CD4-positive, alpha-beta T cell treated with Interleukin-17A for 1 hour (primary cell): ENCODE data around the gene LRRK1.
A peak's percentile ranks its signal among the peaks of the same experiment; 100 is the strongest.

ENCODE experiments used
- DNase-seq: peaks from one replicate; pipeline ENCODE4 v3.0.0-alpha.2; 2020

LRRK1 gene

DNA sequence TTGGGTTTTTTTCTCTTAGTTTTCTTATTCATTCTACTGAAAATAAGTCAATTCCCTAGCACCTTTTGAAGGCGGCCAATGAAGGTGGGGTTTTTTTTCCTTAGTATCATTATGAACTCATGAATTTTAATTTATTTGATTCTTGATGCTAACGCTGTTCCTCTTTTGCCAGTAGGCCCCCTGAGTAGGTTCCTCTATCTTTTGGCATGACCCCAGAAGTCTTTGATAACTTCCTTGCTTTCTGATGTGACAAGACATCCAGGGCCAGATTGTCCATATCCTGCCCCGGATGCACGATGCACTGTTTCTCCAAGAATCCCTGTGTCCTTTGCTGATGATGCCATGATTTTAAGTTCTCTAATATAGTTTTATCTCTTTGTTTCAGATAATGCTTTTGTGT, 20.6 kb downstream of the LRRK1 start:
- DNase-seq = no peak

DNA sequence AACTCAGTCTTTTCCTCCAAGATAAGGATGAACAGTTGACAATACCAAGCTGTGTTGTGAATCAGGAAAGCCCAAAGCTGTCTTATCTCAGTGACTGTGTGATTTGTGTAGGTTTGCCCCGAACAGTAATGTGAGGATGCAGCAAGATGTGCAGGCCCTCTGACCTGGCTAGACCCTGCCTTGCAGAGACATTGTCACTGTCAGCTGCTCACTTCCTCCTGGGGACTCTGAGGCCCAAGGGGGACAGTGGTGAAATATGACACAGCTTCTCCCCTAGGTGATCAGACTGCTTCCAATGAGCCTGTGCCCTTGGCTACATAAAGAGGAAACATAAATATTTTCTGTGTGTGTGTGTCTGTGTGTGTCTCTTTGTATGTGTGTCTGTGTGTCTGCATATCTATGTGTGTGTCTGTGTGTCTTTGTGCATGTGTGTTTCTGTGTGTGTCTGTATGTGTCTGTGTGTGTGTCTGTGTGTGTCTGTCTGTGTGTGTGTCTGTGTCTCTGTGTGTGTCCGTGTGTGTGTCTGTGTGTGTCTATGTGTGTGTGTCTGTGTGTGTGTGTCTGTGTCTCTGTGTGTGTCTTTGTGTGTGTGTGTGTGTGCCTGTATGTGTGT, 21.7 kb downstream of the LRRK1 start:
- peak; percentile 18 for DNase-seq

DNA sequence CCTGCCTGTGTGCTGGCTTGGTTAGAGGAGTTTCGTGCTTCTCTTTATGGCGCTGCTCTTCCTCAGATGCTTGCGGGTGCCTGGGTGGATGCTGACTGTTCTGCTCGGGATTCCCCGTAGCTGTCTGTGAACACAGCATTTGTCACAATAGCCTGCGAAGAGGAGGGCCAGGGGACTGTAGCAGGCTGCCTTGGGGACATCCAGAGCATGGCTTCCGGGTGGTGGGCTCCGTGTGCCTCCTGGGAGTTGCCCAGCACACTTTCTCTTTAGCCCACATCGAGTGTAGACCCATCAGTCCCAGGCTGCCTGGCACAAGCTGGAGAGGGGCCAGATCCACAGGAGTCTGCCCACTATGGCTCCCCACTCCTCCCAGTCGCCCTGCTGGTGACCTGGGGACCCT, 22.4 kb downstream of the LRRK1 start:
- no peak for DNase-seq

DNA sequence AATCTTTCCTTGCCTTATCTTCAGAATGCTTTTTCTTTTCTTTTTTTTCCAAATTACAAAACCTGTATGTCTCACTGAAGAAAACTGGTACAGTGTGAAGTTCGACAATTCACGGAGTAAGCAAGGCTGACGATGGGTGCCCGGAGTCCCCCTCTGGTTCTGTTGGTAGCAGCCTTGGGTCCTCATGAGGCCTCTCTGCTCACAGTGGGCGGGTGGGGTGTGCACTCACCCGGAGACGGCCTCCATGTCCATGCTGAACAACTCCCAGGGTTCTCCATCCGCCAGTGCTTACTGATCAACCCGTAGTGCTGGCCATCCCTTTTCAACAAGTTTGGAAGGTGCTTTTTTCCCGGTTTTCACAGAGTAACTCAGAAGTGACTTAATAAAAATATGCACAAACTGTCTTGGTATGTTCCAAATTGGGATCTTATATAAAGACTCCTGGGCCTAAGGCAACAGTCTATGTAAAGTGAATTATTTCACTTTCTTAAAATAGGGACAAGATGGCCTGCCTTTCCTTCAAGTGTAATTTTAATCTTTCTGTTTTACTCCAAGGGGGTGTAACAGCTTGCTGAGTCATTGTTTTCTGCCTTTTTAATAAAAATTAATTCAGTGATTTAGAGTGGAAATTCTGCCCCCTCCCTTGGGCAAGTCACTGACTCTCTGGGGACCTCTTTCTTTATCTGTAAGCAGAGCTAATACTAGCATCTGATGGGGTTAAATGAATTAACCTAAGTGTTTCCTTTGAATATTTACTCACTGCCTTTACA, 23.7 kb downstream of the LRRK1 start:
- no peak for DNase-seq

DNA sequence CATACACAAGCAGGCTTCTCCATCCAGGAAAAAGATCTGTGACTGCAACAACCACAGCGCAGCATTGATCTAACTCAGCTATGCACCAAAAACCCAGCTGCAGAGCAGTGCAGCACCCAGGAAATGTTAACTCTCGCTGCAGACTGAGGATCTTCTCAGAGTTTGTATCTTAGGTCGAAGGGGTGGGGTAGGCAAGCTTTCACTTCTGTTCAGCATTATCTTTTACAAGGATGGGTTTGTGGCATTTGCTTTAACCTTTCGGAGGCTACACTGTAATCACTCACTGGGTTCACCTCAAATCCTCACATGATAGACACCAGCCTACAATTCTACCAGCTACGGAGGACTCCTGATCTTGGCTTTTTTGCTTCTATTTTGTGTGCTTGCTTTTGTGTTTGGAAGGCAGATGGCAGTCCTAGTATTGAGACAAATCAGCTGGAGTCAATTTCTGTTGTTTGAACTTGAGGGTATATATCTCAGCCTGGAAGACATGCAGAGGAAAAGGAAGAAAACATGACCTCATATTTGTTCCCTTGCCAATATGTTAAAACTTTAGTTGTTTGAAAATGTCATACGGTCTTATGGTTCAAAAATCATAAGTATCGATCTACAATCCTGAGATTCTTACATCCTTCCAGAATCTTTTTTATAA, 25.2 kb downstream of the LRRK1 start:
- no peak for DNase-seq

DNA sequence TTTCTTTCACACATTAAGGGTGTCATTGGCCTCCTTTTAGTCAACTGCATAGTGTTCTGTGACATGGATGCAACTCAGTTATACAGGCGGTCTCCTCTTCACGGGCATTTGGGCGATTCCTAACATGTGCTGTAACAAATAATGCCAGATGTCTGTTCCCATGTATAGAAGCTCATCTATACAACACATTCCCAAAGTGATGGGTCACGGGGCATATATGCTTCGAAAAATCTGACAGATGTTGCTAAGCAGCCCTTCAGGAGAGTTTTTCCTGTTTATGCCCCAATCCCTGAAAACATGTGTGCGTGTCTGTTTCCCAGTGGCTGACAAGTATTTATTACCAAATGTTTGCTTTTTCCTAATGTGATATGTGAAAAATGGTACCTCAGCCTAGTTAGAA, 25.8 kb downstream of the LRRK1 start:
- DNase-seq = no peak

DNA sequence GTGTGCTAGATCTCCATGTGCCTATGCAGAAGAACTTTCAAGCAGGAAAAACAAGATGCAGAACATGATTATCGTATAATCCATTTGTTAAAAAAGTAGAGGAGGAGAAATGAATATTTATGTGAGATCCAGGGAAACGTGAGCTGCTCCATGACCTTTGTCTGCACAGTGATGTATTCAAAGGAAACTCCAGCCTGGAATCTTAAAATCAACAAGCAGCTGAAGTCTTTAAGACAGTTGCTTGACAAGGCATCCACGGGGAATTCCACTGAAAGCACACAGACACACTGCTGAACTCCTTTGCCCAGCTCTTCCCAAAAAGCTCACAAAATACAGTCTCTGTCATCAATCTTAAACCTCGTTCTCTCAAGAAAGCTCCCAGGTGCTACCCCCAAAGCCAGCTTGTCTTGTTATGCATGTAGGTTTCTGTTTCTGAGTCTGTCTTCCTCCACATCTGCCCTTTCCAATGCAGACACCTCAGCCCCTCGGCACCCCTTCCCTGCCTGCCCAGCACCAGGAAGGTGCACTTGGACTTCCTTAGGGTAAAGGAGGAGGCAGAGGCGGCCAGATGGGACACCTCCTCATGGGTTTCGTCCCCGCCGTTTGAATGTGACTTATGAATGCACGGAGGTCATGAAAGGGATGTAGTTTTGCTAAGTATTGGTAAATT, 28.7 kb downstream of the LRRK1 start:
- no peak for DNase-seq

DNA sequence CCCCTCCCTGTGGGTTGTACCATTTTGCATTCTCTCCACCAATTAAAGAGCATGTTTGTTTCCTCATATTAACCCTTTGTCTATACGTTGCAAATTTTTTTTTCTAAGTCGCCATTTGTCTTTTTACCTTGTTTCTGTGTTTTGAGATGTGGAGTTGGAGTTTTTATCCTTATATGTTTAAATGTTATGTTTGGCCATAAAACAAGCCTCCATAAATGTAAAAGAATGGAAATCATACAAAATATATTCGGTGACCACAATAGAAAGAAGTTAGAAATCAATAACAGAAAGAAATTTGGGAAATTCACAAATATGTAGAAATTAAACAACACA, 29.2 kb downstream of the LRRK1 start:
- no peak for DNase-seq

DNA sequence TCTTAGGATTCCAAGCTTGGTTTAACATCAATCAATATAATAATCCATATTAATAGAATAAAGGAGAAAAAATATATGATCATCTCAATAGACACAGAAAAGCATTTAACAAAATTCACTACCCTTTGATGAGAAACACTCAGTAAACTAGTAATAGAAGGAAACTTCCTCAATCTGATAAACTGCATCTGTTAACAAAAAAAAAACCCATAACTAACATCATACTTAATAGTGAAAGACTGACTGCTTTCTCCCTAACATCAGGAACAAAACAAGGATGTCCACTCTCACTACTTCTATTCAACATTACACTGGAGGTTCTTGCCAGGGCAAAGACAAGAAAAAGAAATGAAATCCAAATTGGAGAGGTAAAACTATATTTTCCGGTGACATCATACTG, 30.5 kb downstream of the LRRK1 start:
- no peak for DNase-seq

DNA sequence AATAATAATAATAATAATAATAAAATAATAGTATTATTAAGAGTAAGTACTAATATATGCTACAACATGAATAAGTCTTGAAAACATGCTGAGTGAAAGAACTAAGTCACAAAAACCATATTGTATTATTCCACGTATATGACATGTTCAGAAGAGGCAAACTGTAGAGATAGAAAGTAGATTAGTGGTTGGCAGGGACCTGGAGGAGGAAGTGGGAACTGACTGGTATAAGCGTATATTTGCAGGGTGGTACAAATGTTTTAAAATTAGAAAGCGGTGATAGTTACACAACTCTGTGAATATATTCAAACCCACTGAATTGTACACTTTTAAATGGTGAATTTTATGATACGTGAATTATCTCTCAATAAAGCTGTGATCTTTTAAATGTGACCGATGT, 32.8 kb downstream of the LRRK1 start:
- no peak for DNase-seq

DNA sequence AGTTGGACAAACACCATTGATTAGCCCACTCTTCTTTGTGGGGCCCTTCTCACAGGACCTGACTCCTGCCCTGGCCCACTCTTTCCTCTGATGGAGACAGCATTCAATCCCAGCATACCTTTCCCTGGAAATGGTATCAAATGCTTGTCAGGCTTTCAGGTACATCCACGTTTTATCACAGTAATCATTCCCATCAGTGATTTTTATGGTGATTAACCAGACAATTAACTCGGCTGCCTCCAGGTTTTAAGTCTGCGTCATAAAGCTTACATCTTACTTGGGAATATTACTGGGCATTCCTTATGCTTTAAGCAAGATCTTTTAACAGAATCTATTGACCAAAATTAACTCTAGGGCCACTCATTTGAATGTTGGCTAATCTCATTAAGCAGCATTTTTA, 33.4 kb downstream of the LRRK1 start:
- no peak for DNase-seq

DNA sequence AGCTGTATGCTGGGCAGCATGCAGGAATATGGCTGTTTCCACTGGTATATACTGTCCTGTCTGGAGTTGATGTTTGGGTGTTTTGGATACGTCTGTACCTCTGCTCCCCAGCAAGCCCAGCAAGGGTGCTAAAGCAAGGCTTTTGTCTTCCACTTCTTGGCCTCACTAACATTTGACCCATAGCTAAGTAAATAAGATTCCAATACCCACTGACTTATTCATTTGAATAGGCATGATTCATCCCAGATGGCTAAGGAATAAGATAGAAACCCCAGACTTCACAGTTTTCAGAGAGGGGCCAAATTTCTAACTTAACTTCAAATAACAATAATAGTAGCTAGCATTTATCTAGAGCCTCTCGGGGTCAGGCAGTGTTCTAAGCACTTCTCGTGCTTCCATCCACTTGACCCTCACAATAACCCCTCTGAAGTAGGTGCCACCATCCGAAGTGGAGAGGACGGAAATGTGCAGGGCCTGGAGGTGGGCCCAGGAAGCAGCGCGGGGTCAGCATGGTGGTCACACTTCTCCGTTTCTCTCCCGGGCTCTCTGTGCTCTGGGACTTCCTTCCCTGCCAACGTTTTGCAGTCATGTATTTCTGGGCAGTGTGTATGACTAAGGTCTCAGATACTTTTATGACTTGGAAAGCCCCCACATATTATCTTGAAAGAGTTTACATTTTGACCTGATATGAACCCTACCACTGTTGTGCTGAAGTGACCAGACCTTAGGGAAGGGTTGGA, 39.3 kb downstream of the LRRK1 start:
- no peak for DNase-seq

DNA sequence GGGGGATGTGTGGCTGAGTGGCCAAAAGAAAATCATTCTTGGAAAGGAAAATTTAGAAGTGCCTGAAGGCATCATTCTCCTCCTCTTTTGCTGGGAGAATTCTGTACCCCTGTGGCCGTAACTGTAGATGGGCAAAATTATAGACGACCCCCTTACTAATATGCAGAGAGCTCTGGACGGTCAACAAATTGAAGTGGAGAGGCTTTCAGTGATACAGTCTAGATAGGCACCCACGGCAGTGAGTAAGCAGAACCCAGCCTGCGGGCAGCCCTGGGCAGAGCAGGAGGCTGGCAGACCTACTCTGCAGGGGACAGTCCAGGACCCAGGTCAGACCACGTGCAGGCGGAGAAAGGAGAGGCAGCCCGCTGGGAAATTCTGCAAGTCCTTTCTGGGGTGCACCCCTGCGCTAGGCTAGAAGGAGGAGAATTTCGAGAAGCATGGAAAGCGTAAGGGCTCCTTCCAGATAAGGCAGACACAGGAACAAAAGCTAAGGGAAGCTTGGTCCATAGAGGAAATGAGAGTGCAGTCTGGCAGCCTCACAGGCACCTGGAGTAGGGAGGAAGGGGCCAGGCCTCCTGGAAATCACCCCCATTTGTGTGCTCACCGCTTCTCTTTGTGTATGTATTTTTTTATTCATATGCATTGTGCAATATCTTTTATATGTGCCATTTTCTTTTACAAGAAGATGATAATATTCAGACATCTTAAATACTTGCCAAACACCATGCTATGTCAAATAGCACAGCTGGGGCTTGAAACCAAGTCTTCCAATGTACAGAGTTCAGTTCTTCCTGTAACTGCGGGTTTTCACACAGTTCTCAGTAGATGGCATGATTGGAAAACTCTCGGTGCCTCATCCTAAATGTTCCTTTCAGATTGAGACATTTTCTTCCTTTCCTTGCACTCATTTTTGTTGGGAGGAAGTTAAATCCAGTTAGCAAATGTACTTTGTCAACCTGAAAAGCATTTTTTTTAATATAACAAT, 40.2 kb downstream of the LRRK1 start:
- no peak for DNase-seq

DNA sequence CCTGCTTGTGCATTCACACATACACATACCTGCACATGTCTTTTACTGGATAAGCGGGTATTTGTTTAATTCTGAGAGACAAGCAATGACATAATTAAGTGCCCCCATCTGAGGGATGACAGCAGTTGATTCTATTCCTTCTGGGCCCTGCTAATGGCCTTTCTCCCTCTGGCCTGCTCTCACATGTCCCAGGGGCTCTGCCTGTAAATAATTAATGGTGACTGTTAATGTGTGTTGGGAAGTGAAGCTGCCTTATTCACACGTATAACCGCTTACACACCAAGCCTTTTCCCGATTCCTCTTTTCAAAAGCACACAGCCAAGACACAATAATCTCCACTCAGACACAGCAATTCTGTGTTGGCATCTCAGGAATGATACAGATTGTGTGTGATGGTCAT, 47.8 kb downstream of the LRRK1 start:
- DNase-seq = no peak

DNA sequence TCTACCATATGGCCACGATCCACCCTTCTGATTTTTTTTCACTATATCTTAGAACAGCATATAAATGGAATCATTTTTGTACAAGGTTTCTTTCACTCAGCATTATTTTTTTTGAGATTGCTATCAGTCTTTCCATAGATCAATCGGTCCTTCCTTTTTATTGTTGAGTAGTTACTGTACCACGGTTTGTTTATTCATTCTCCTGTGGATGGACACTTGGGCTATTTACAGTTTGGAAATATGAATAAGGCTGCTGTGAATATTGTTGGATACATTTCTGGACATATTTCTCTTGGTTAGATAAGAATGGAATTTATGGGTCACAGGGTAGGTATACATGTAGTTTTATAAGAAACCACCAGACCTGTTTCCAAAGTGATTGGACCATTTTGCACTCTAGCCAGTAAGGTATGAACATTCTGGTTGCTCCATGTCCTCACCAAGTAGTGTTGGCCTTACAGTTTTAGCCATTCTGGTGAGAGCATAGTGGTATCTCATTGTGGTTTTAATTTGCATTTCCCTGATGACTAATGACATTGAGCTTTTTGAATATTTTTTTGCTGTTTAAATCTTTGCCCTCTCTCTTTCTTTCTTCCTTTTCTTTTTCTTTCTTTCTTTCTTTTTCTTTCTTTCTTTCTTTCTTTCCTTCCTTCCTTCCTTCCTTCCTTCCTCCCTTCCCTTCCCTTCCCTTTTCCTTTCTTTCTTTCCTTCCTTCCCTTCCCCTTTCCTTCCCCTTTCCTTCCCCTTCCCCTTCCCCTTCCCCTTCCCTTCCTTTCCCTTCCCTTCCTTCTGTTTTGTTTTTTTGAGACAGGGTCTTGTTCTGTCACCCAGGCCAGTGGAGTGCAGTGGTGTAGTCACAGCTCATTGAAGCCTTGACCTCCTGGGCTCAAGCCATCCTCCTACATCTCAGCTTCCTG, 49.2 kb downstream of the LRRK1 start:
- DNase-seq = no peak

DNA sequence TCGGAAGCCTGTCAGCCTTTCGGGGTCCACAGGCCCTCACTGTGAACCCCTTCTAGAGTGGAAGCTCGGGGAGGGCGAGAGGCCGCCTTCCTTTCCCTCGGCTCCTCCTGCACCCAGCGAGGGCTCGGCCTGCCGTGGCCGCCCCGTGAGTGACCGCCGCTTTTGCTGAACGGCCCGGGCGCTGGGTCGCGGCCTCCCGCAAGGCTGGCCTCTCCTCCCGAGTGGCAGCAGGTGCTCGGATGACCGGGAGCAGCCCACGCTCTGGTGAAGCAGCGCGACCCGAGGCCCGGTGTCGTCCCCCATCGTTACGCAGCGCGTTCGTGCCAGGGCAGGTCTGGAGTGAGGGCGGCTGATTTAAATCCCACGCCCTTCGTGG, 53.8 kb downstream of the LRRK1 start:
- no peak for DNase-seq

DNA sequence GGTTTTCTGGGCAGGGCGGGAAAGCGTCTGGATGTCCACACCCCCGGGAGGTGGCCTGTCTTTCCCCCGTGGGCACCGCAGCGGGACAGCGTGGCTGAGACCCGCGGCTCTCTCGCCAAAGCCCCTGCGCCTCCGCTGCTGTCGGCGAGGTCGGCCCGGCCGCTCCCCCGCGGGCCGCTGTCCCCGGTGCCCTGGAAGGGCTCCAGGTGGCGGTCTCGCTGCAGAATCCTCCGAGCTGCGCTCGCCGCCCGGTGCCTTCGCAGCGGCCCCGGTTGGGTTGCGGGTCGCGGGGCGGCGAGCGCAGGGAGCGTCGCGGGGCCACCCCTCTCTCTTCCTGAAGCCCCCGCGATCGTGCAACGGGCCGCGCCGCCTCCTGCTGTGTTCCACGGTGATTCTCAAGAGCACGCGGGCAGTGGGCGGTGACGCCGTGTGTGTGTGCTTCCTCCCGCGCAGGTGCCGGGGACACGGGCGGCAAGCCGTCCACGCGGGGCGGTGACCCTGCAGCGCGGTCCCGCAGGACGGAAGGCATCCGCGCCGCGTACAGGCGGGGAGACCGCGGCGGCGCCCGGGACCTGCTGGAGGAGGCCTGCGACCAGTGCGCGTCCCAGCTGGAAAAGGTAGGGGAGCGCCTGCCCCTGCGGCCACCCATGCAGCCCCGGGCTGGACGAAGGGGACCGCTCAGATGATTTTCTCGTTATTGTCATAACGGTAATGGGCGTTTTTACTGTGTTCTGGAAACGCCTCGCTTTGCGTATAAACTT, 54.4 kb downstream of the LRRK1 start:
- no peak for DNase-seq

DNA sequence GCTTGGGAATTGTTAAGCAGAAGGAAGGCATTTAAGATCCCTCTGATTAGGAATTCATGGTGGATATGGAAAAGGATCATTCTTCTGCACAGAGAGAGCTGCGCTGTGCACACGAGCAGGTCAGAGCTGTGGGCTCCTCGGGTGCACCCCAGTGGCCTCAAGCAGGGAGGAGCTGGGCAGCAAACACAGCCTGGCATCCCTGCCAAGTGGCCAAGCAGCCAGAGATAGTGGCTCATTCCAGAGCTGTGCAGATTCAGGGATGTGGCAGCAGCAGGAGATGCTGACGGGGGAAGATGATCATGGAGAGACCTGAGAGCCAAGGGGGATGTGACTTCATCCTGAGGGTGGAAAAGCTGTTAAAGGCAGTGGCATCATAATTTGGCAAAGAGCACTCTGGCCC, 55.9 kb downstream of the LRRK1 start:
- no peak for DNase-seq

DNA sequence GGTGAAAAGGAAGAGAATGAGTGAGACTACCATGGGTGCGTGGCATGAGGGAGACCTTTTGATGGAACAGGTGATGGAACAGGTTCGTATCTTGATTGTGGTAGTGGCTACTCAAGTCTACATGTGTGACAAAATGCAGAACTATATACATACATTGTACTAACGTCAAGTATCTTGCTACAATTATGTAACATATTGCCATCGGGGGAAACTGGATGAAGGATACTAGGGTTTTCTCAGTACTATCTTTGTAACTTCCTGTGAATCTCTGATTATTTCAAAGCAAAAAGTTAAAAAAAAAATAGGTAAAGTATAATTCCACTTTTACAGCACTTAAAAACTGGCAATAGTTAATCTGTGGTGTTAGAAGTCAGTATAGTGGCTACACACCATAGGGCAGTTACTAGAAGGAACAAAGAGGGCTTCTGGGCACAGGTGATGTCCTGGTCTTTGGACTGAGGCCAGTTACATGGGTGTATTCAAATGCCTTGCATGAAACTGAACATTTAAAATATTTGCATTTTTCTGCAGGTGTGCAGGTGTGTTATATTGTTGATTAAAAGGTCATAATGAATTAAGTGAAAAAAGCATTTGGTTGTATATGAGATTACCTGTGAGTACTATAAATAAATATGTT, 61.4 kb downstream of the LRRK1 start:
- no peak for DNase-seq

DNA sequence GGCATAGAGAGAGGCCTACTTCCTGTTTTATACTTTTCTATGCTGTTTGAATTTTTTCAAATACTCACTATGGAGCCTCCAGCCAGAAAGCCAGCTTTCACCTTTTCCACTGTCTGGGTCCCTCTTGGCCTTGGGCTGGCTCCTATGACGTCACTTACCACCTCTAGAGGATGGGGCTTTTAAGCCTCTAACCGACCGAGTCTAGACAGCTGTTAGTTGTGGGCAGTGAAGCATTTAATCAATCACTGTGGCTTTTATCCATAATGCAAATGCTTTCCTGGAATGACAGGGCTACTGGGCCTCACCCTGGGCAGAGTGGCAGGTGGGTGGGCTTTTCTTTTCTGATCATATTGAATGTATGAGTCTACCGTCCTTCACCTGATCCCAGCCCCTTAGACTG, 61.9 kb downstream of the LRRK1 start:
- DNase-seq = no peak
